PFSK-1 (cell line): ENCODE results near the gene UNC5B.

Source experiments
- FOXP2 ChIP-seq: optimal IDR thresholded peaks from 2 replicates; pipeline ENCODE3; 2011; ENCODE audit warnings: borderline replicate concordance, control low read depth, inconsistent platforms; ENCODE audit not compliant: insufficient read depth; ENCODE audit errors: extremely low read length, extremely low read depth
- POLR2AphosphoS5 ChIP-seq: IDR thresholded peaks from 2 replicates; pipeline ENCODE4 v1.6.1; 2012; ENCODE audit warnings: low read depth, mild to moderate bottlenecking, control low read depth, low read length, moderate library complexity
- SIN3A ChIP-seq: IDR thresholded peaks from 2 replicates; pipeline ENCODE4 v1.6.1; 2012; ENCODE audit warnings: mild to moderate bottlenecking, low read length, moderate library complexity, borderline replicate concordance; ENCODE audit not compliant: insufficient read depth
- TAF1 ChIP-seq: IDR thresholded peaks from 2 replicates; pipeline ENCODE4 v1.6.1; 2012; ENCODE audit warnings: low read length, control low read depth, borderline replicate concordance; ENCODE audit not compliant: insufficient read depth
- TF ChIP-seq, protein P1 (sequence below), 2 experiments: IDR thresholded peaks; 2 replicates each; pipeline versions ENCODE4 v1.6.1 to v1.8.0; 2011 to 2012; ENCODE audit warnings: low read depth in 2 of 2, low read length in 2 of 2, control low read depth in 1 of 2, inconsistent platforms in 1 of 2, mild to moderate bottlenecking in 1 of 2, moderate library complexity in 1 of 2; ENCODE audit not compliant: insufficient read depth in 1 of 2

The UNC5B gene

DNA sequence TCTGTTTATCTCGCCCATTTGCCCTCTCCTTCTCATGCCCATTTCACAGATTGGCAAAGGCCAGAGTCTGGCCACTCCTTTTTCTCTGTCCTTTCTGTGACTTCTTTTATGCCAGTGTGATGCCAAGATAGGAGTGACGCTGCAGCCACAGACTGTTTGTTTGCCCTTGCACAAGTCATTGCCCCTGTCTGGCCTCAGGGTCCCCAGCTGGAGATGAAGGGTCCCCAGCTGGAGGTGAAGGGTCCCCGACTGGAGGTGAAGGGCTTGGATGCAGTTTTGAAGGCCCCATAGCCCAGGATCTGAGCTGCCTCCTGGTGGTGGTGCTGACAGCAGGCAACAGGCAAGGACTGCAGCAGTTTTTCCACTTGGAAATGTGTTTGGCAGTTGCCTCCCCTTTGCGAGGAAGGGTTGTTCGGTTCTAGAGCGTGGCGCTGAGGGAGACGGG lies 55.9 kb downstream of the UNC5B start:
- TF ChIP-seq POLR2AphosphoS5 (no peak), SIN3A (no peak), TAF1 (no peak), FOXP2 (no peak)
- TF ChIP-seq, protein P1, sequence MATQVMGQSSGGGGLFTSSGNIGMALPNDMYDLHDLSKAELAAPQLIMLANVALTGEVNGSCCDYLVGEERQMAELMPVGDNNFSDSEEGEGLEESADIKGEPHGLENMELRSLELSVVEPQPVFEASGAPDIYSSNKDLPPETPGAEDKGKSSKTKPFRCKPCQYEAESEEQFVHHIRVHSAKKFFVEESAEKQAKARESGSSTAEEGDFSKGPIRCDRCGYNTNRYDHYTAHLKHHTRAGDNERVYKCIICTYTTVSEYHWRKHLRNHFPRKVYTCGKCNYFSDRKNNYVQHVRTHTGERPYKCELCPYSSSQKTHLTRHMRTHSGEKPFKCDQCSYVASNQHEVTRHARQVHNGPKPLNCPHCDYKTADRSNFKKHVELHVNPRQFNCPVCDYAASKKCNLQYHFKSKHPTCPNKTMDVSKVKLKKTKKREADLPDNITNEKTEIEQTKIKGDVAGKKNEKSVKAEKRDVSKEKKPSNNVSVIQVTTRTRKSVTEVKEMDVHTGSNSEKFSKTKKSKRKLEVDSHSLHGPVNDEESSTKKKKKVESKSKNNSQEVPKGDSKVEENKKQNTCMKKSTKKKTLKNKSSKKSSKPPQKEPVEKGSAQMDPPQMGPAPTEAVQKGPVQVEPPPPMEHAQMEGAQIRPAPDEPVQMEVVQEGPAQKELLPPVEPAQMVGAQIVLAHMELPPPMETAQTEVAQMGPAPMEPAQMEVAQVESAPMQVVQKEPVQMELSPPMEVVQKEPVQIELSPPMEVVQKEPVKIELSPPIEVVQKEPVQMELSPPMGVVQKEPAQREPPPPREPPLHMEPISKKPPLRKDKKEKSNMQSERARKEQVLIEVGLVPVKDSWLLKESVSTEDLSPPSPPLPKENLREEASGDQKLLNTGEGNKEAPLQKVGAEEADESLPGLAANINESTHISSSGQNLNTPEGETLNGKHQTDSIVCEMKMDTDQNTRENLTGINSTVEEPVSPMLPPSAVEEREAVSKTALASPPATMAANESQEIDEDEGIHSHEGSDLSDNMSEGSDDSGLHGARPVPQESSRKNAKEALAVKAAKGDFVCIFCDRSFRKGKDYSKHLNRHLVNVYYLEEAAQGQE (IDR thresholded peaks at IDR 0.05; ENCODE audit: insufficient read depth in 1 of 2, low read depth in 2 of 2, low read length in 2 of 2): no peak

DNA sequence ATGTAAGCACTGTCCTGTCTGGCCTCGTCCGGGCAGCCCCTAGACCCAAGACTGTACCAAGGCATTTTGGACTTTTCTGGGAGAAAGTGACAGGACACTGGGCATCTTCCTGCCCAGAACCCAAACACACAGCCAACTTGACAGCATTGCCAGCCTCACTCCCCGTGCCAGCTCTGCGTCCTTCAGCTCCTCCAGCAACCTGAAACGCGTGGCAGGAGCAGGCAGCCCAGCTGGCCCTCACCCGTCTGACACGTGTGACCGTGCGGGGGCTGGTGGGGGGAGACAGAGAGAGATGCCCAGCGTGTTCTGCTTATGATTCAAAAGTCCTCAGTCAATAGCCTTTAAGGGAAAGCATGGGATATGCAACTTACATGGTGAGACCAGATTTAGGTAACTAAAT lies 56.4 kb downstream of the UNC5B start:
- TF ChIP-seq, protein P1 (IDR thresholded peaks at IDR 0.05; ENCODE audit: insufficient read depth in 1 of 2, low read depth in 2 of 2, low read length in 2 of 2): no peak
- TF ChIP-seq FOXP2: no peak
- TF ChIP-seq POLR2AphosphoS5: no peak
- no peak for TF ChIP-seq TAF1
- no peak for TF ChIP-seq SIN3A

DNA sequence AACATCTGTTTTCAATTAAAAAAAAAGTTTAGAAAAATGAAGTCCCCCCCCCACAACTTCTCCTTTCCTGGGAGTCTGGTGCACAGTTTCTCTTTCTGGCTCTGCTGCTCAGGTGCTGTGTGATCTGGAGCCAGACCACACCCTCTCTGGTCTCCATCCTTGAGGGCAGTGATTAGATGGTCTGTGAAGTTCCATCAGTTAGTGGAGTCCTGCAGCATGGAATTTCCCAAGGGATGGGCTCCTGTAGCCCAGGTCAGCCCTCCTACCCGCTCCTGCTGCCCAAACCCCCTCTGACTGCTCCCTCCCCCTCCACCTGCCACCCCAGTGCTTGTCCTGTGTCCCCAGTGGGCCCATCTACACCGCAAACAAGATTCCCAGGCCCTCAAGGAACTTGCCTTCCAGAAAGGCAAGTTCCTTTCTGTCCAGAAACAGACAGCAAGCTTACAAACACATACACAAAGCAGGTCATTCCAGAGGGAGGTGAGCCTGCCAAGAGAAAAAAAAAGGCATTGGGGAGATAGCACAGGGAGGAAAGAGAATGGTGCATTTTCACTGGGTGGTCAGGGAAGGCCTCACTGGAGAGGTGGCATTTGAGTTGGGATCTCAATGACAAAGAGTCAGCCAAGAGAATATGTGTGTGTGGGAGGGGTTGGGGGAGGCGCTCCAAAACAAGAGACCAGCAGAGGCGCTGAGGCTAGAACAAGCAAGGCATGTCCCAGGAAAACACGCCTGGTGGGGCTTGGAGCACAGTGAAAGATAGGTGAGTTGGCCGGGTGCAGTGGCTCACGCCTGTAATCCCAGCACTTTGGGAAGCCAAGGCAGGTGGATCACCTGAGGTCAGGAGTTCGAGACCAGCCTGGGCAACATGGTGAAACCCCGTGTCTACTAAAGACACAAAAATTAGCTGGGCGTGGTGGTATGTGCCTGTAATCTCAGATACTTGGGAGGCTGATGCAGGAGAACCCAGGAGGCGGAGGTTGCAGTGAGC lies 57.2 kb downstream of the UNC5B start:
- TF ChIP-seq TAF1: no peak
- TF ChIP-seq SIN3A: no peak
- TF ChIP-seq FOXP2: no peak
- TF ChIP-seq POLR2AphosphoS5: no peak
- TF ChIP-seq, protein P1 (IDR thresholded peaks at IDR 0.05; ENCODE audit: insufficient read depth in 1 of 2, low read depth in 2 of 2, low read length in 2 of 2): no peak

DNA sequence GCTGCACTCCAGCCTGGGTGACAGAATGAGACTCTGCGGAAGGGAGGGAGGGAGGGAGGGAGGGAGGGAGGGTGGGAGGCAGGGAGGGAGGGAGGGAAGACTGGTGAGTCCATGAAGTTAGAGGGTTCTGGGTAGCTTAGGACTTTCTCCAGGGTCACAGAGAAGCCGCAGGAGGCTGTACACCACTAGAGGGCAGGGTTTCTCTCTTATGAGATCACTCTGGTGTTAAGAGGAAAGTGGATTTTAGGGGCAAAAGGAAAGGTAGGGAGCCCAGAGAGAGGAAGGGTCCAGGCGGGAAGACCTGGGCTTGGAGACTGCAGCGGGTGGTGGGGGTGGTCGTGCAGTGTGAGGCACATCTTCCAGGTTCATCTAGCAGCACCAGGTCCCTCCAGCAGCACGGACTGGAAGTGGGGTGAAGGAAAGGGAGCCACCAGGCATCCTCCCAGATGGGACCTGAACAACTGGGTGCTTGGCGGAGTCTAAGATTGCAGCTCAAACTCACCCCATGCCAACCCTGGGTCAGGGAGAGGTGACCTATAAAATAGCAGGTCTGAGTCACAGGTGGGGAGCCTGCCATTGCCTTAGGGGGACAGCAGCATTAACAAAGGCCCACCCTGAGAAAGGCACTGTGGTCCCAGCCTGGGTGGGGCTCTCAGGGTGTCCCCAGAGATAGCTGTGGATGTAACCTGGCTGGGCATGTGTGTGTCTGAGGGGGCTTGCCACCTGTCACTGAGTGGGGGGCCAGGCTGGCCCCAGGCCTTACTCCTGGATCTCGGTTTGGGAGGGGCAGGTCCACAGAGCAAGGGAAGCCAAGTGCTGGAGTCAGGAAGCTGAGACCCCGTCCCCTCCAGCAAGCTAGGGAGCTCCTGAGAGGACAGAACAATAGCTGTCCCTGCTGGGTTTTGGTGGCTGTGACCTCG lies 58.2 kb downstream of the UNC5B start:
- TF ChIP-seq POLR2AphosphoS5 (no peak), FOXP2 (no peak), SIN3A (no peak), TAF1 (no peak)
- TF ChIP-seq, protein P1 (IDR thresholded peaks at IDR 0.05; ENCODE audit: insufficient read depth in 1 of 2, low read depth in 2 of 2, low read length in 2 of 2): no peak
